H1 (cell line): Measurements from ENCODE around the gene RGS6. TPM values are rescaled to one million over a fixed set of nuclear protein-coding genes. Genes with fewer than 3 reads are reported as not detected.

Source experiments
- CHD2 ChIP-seq: IDR thresholded peaks from 2 replicates; pipeline ENCODE4 v1.6.1; 2012; ENCODE audit warnings: low read length, improper control_type of control experiment
- CHD7 ChIP-seq: fragments of 300-600 bp; sonication (generic); IDR thresholded peaks from 2 replicates; pipeline ENCODE4 v1.7.1; 2012; ENCODE audit warnings: low read length, moderate library complexity, mild to moderate bottlenecking, inconsistent platforms; ENCODE audit not compliant: insufficient replicate concordance
- JUN ChIP-seq: IDR thresholded peaks from 2 replicates; pipeline ENCODE4 v1.6.1; 2011; ENCODE audit warnings: low read depth, mild to moderate bottlenecking, improper control_type of control experiment, low read length
- KDM5A ChIP-seq: fragments of 200-600 bp; IDR thresholded peaks from 2 replicates; pipeline ENCODE4 v1.7.1; 2012; ENCODE audit warnings: mild to moderate bottlenecking, low read length, inconsistent platforms, mixed read lengths
- RBBP5 ChIP-seq: IDR thresholded peaks from 2 replicates; pipeline ENCODE4 v1.7.1; 2012; ENCODE audit warnings: low read depth, mild to moderate bottlenecking, inconsistent platforms, low read length, moderate library complexity, borderline replicate concordance
- RFX5 ChIP-seq: IDR thresholded peaks from 2 replicates; pipeline ENCODE4 v1.6.1; 2011; ENCODE audit warnings: low read depth, low read length, improper control_type of control experiment, borderline replicate concordance
- RXRA ChIP-seq: IDR thresholded peaks from 2 replicates; pipeline ENCODE4 v1.6.1; 2011; ENCODE audit warnings: low read depth, mild to moderate bottlenecking, low read length, moderate library complexity; ENCODE audit not compliant: insufficient read depth
- SIX5 ChIP-seq: IDR thresholded peaks from 2 replicates; pipeline ENCODE4 v1.6.1; 2011; ENCODE audit warnings: mild to moderate bottlenecking, low read depth, low read length
- SP1 ChIP-seq: IDR thresholded peaks from 2 replicates; pipeline ENCODE4 v1.6.1; 2011; ENCODE audit warnings: low read depth, low read length
- TCF12 ChIP-seq: IDR thresholded peaks from 2 replicates; pipeline ENCODE4 v1.6.1; 2011; ENCODE audit warnings: low read depth, mild to moderate bottlenecking, low read length
- polyA plus RNA-seq, 7 experiments: library from polyadenylated mRNA; depleted of rRNA in 3 of 7; stranded (reverse) in 5 of 7; unstranded in 2 of 7; fragments of >200 nt in 5 of 7; fragments of 200-250 nt in 2 of 7; gene quantifications; 1 replicate in 5 of 7; 2 replicates in 1 of 7; 4 replicates in 1 of 7; pipeline versions ENCODE4 v1.2.1 to v1.2.3, GENCODE V29; 2011 to 2013; ENCODE audit warnings: missing spikeins in 2 of 7, mixed read lengths in 2 of 7
- total RNA-seq: library from RNA; stranded (reverse); fragmentation: NEBNext Ultra II Directional; extraction: Animal tissue kit (Norgen Biotek cat#: 25700); gene quantifications from 2 replicates; pipeline ENCODE4 v1.2.1, GENCODE V29; 2021

Gene RGS6
- total and polyA plus RNA-seq, 2 of the 8 experiments (the other 6 are each of a cell fraction or from before 2014, with no cell fraction given), result 0.26 to 1.1 TPM

GRCh38 chr14:72402377-72402772, 470.1 kb downstream of the RGS6 start (continued):
- no peak for TF ChIP-seq CHD7
- TF ChIP-seq RFX5, result no peak
- no peak for TF ChIP-seq SIX5
- no peak for TF ChIP-seq SP1
- TF ChIP-seq TCF12, result no peak
- TF ChIP-seq RXRA, result no peak
- no peak for TF ChIP-seq CHD2
- no peak for TF ChIP-seq JUN
- TF ChIP-seq RBBP5, result no peak
- no peak for TF ChIP-seq KDM5A
